Fibroblast of mammary gland (primary cell): Measurements from ENCODE around the gene MTMR3.

Experiments
- DNase-seq: peaks from one replicate; pipeline ENCODE4 v3.0.0-alpha.2; 2010; ENCODE audit warnings: low read depth
- H3K4me3 ChIP-seq: 2 replicates; pipeline ENCODE4 v1.5.1; 2011; ENCODE audit warnings: low read depth, mild to moderate bottlenecking, low read length, moderate library complexity; ENCODE audit not compliant: control insufficient read depth
- CTCF ChIP-seq: conservative IDR thresholded peaks from 2 replicates; pipeline ENCODE4 v1.5.1; 2011; ENCODE audit warnings: low read depth, low read length, inconsistent platforms; ENCODE audit not compliant: control insufficient read depth, insufficient read depth

MTMR3 gene

GRCh38 chr22:30029512-30029911, 146.5 kb downstream of the MTMR3 start:
- H3K4me3 ChIP-seq: no peak overlapping the region
- no peak for TF ChIP-seq CTCF
- no peak for DNase-seq

- DNase-seq: no peak
- no peak for TF ChIP-seq CTCF
- no peak overlapping the region for H3K4me3 ChIP-seq
Measured at GRCh38 chr22:30030329-30030728, 147.4 kb downstream of the MTMR3 start.

GRCh38 chr22:30031328-30031727, 148.4 kb downstream of the MTMR3 start:
- no peak for DNase-seq
- no peak for TF ChIP-seq CTCF
- H3K4me3 ChIP-seq: no peak overlapping the region

GRCh38 chr22:30031764-30032455, 148.9 kb downstream of the MTMR3 start:
- TF ChIP-seq CTCF: no peak
- DNase-seq: no peak
- H3K4me3 ChIP-seq: no peak overlapping the region

GRCh38 chr22:30033137-30033536, 150.2 kb downstream of the MTMR3 start:
- no peak overlapping the region for H3K4me3 ChIP-seq
- no peak for DNase-seq
- TF ChIP-seq CTCF: no peak

GRCh38 chr22:30033901-30034300, 150.9 kb downstream of the MTMR3 start:
- DNase-seq: no peak
- no peak for TF ChIP-seq CTCF
- H3K4me3 ChIP-seq: no peak overlapping the region

- H3K4me3 ChIP-seq: no peak overlapping the region
- TF ChIP-seq CTCF: no peak
- DNase-seq: no peak
Measured at GRCh38 chr22:30036656-30037055, 153.7 kb downstream of the MTMR3 start.
